ENCODE measurements around the gene CYP24A1. TPM values are rescaled to one million over a fixed set of nuclear protein-coding genes. Genes with fewer than 3 reads are reported as not detected.

Gene CYP24A1
- total and polyA plus RNA-seq, 2 of the 13 experiments (the other 11 are each of a cell fraction or from before 2014, with no cell fraction given), result 9.4 to 32.7 TPM

- TF ChIP-seq SMAD3 (CRISPR knock-in tag; IDR thresholded peaks at IDR 0.05) (peak; percentile 96), LBX2 (CRISPR knock-in tag; IDR thresholded peaks at IDR 0.05; ENCODE audit: borderline replicate concordance) (no peak), HMG20B (CRISPR knock-in tag; conservative IDR thresholded peaks at IDR 0.05) (peak; percentile 95), ZBTB33 (CRISPR knock-in tag; IDR thresholded peaks at IDR 0.05) (peak; percentile 81), DPF2 (CRISPR knock-in tag; IDR thresholded peaks at IDR 0.05; ENCODE audit: borderline replicate concordance, low read depth) (peak; percentile 79), IKZF5 (CRISPR knock-in tag; IDR thresholded peaks at IDR 0.05) (peak; percentile 82; the same call in 1 of the 2 replicates), PBX2 (CRISPR knock-in tag; IDR thresholded peaks at IDR 0.05) (no peak; the same call in 1 of the 2 replicates), ZBTB25 (CRISPR knock-in tag; IDR thresholded peaks at IDR 0.05) (peak; percentile 90), THAP11 (CRISPR knock-in tag; IDR thresholded peaks at IDR 0.05) (peak; percentile 81), ZNF709 (CRISPR knock-in tag; IDR thresholded peaks at IDR 0.05) (no peak; the same call in 1 of the 2 replicates), KDM2A (CRISPR knock-in tag; IDR thresholded peaks at IDR 0.05; ENCODE audit: borderline replicate concordance, low read depth) (0 out of 2 replicates have a peak, but pooled peaks have one; percentile 15), PRDM15 (CRISPR knock-in tag; IDR thresholded peaks at IDR 0.05) (0 out of 2 replicates have a peak, but pooled peaks have one; percentile 33), CCAR2 (optimal IDR thresholded peaks at IDR 0.05; ENCODE audit: low read depth, low read length) (no peak), PAX8 (CRISPR knock-in tag; IDR thresholded peaks at IDR 0.05; ENCODE audit: borderline replicate concordance) (0 out of 2 replicates have a peak, but pooled peaks have one; percentile 83), RXRB (CRISPR knock-in tag; IDR thresholded peaks at IDR 0.05; ENCODE audit: borderline replicate concordance) (peak; percentile 88), ZNF749 (CRISPR knock-in tag; IDR thresholded peaks at IDR 0.05; ENCODE audit: borderline replicate concordance) (peak; percentile 72; the same call in 1 of the 2 replicates), ZNF772 (CRISPR knock-in tag; IDR thresholded peaks at IDR 0.05) (peak; percentile 68; the same call in 1 of the 2 replicates), REXO4 (CRISPR knock-in tag; IDR thresholded peaks at IDR 0.05; ENCODE audit: borderline replicate concordance) (peak; percentile 10; the same call in 1 of the 2 replicates), RFX1 (IDR thresholded peaks at IDR 0.05) (no peak)
These were observed 41.0 kb downstream of the CYP24A1 start (continued) for GRCh38 chr20:54132612-54133433.
